ENCODE measurements around the gene TRIM72.
A peak's percentile ranks its signal among the peaks of the same experiment; 100 is the strongest.

Gene TRIM72

DNA sequence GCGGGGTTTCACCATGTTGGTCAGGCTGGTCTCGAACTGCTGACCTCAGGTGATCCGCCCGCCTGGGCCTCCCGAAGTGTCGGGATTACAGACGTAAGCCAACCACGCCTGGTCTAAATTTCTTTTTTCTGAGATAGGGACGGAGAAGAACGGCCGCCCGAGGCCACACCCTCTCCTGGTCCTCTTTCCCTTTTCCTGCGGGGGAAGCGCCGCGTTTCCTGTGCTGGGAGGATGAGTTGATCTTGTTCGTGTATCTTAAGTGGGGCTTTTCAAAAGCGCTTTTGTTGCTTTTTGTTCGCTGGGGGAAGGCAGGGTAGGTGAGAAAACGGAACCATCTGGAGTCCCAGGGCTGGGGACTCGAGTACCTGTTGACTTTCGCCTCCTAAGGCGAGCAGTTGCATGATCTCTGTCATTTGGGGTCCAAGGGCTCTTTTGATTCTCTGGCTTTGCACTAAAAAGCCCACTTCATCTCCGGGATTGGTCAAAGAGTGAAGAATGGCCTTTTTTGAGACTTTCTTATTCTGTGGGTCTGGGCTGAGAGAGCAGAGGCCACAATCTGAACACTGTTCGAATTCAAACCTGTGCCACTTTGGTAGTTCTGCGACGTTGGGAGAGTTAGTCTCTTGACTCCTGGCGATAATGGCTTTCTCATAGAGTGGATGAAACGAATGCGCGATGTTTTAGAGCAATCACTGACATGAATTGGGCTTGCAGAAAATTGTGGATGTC lies 32.7 kb upstream of the TRIM72 start:
- Histone ChIP-seq H2BK120ac (ENCODE audit: low read depth, low read length) (no peak overlapping the region), H3K36me3 (replicated peaks in 1 of 2; ENCODE audit: control insufficient read depth in 2 of 2, insufficient read depth in 2 of 2, low read length in 2 of 2) (peaks cover 25 to 56% of the 10 kb centered on the region in 2 donors), H4K8ac (ENCODE audit: low read depth, low read length) (no peak overlapping the region), H2BK12ac (ENCODE audit: low read length) (no peak overlapping the region), H3K23ac (ENCODE audit: low read depth, low read length, poor library complexity) (no peak overlapping the region), H3K9ac (ENCODE audit: low read depth, low read length, poor library complexity) (peak overlapping the region; percentile 79), H3K27me3 (ENCODE audit: control insufficient read depth in 3 of 3, insufficient read depth in 3 of 3, low read depth in 1 of 3, low read length in 3 of 3) (peaks cover 0 to 2% (median 0%) of the 10 kb centered on the region in 3 experiments), H2AK5ac (ENCODE audit: low read depth, low read length) (peak overlapping the region; percentile 21), H3K9me3 (replicated peaks in 1 of 2; ENCODE audit: control insufficient read depth in 2 of 2, insufficient read depth in 1 of 2, low read depth in 1 of 2, low read length in 2 of 2) (no peaks in the 10 kb centered on the region), H2BK15ac (ENCODE audit: low read length) (no peak overlapping the region), H4K91ac (ENCODE audit: low read depth, low read length, poor library complexity) (no peak overlapping the region), H3K27ac (replicated peaks; ENCODE audit: low read length) (peak overlapping the region; percentile 57), H3K4me1 (ENCODE audit: control insufficient read depth in 2 of 2, insufficient read depth in 1 of 2, low read depth in 1 of 2, low read length in 2 of 2) (peaks cover 7 to 11% of the 10 kb centered on the region in 2 donors), H2AFZ (ENCODE audit: low read length) (no peak overlapping the region), H3K18ac (ENCODE audit: low read length) (peak overlapping the region; percentile 35), H3K4ac (ENCODE audit: low read length) (no peak overlapping the region), H3K79me1 (ENCODE audit: low read depth, low read length) (peaks cover 4% of the 10 kb centered on the region), H3K14ac (ENCODE audit: low read length) (no peak overlapping the region), H2BK5ac (ENCODE audit: low read length) (no peak overlapping the region), H3K4me3 (ENCODE audit: low read length in 2 of 2) (peak overlapping the region; percentile 88 to 95), H3K4me2 (ENCODE audit: insufficient read depth, low read length, poor library complexity, severe bottlenecking) (peak overlapping the region; percentile 62)
- no CpG with 5 or more reads among the region's 31 CpGs for WGBS, 2 donors (ENCODE audit: extremely low coverage in 2 of 2, insufficient read length in 2 of 2, insufficient replicate concordance in 1 of 2)
- DNase-seq (ENCODE audit: low spot score): peak; percentile 20

GRCh38 chr16:31182391-31182790 lies 31.5 kb upstream of the TRIM72 start:
- no peak overlapping the region for H2BK15ac ChIP-seq (ENCODE audit: low read length)
- no peak overlapping the region for H3K23ac ChIP-seq (ENCODE audit: low read depth, low read length, poor library complexity)
- no peak overlapping the region for H4K8ac ChIP-seq (ENCODE audit: low read depth, low read length)
- no peak overlapping the region for H2AK5ac ChIP-seq (ENCODE audit: low read depth, low read length)
- H2BK120ac ChIP-seq (ENCODE audit: low read depth, low read length): no peak overlapping the region
- H3K4ac ChIP-seq (ENCODE audit: low read length): no peak overlapping the region
- peaks cover 36 to 67% of the 10 kb centered on the region in 2 donors for H3K36me3 ChIP-seq (replicated peaks in 1 of 2; ENCODE audit: control insufficient read depth in 2 of 2, insufficient read depth in 2 of 2, low read length in 2 of 2)
- DNase-seq (ENCODE audit: low spot score): no peak
- peak overlapping the region in 1 of 2 donors; percentile 88 for H3K4me3 ChIP-seq (ENCODE audit: low read length in 2 of 2)
- peaks cover 7 to 11% of the 10 kb centered on the region in 2 donors for H3K4me1 ChIP-seq (ENCODE audit: control insufficient read depth in 2 of 2, insufficient read depth in 1 of 2, low read depth in 1 of 2, low read length in 2 of 2)
- H3K27me3 ChIP-seq (ENCODE audit: control insufficient read depth in 3 of 3, insufficient read depth in 3 of 3, low read depth in 1 of 3, low read length in 3 of 3): no peaks in the 10 kb centered on the region
- H3K18ac ChIP-seq (ENCODE audit: low read length): no peak overlapping the region
- H2AFZ ChIP-seq (ENCODE audit: low read length): no peak overlapping the region
- no peak overlapping the region for H2BK12ac ChIP-seq (ENCODE audit: low read length)
- H4K91ac ChIP-seq (ENCODE audit: low read depth, low read length, poor library complexity): no peak overlapping the region
- H2BK5ac ChIP-seq (ENCODE audit: low read length): no peak overlapping the region
- H3K27ac ChIP-seq (replicated peaks; ENCODE audit: low read length): no peak overlapping the region
- peak overlapping the region; percentile 38 for H3K4me2 ChIP-seq (ENCODE audit: insufficient read depth, low read length, poor library complexity, severe bottlenecking)
- no peak overlapping the region for H3K14ac ChIP-seq (ENCODE audit: low read length)
- no CpG with 5 or more reads among the region's 7 CpGs for WGBS, 2 donors (ENCODE audit: extremely low coverage in 2 of 2, insufficient read length in 2 of 2, insufficient replicate concordance in 1 of 2)
- no peak overlapping the region for H3K9ac ChIP-seq (ENCODE audit: low read depth, low read length, poor library complexity)
- no peaks in the 10 kb centered on the region for H3K9me3 ChIP-seq (replicated peaks in 1 of 2; ENCODE audit: control insufficient read depth in 2 of 2, insufficient read depth in 1 of 2, low read depth in 1 of 2, low read length in 2 of 2)
- H3K79me1 ChIP-seq (ENCODE audit: low read depth, low read length): peaks cover 4% of the 10 kb centered on the region

DNA sequence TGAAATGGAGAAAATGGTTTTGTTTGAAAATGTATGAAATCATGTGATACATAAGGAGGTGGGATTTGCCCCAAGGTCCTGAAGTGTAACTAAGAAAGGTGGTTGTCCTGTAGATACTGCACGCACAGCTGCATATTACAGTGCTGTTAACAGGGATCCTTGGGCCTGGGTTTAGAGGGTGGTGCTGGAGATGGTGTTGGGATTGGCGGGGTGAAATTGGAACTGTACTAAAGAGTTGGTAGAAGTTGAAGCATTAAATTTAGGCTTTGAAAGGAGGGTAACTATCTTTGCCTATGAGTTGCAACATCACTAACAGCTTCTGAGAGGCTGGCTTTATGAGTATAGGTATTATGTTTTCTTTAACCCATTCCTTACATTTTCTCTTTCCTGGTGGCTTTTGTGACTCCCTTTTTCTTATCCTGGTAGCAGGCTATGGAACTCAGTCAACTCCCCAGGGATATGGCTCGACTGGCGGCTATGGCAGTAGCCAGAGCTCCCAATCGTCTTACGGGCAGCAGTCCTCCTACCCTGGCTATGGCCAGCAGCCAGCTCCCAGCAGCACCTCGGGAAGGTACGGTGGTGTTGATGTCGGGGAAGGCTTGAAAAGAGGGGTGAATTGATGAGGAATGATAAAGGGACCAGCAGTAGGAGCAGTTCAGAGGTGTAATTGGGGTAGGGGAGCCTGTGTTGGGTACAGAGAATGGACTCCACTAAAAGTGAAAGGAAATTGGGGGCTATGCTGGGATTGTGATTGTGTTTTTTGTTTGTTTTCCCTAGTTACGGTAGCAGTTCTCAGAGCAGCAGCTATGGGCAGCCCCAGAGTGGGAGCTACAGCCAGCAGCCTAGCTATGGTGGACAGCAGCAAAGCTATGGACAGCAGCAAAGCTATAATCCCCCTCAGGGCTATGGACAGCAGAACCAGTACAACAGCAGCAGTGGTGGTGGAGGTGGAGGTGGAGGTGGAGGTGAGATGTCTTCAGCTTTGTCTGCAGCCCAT lies 30.2 kb upstream of the TRIM72 start:
- H3K4me1 ChIP-seq (ENCODE audit: control insufficient read depth in 2 of 2, insufficient read depth in 1 of 2, low read depth in 1 of 2, low read length in 2 of 2): peaks cover 7 to 11% of the 10 kb centered on the region in 2 donors
- H3K4me3 ChIP-seq (ENCODE audit: low read length in 2 of 2): no peak overlapping the region
- no peaks in the 10 kb centered on the region for H3K27me3 ChIP-seq (ENCODE audit: control insufficient read depth in 3 of 3, insufficient read depth in 3 of 3, low read depth in 1 of 3, low read length in 3 of 3)
- no peak overlapping the region for H4K8ac ChIP-seq (ENCODE audit: low read depth, low read length)
- no peak overlapping the region for H3K9ac ChIP-seq (ENCODE audit: low read depth, low read length, poor library complexity)
- H3K27ac ChIP-seq (replicated peaks; ENCODE audit: low read length): peak overlapping the region; percentile 25
- H3K9me3 ChIP-seq (replicated peaks in 1 of 2; ENCODE audit: control insufficient read depth in 2 of 2, insufficient read depth in 1 of 2, low read depth in 1 of 2, low read length in 2 of 2): no peaks in the 10 kb centered on the region
- no peak overlapping the region for H3K18ac ChIP-seq (ENCODE audit: low read length)
- no peak overlapping the region for H3K23ac ChIP-seq (ENCODE audit: low read depth, low read length, poor library complexity)
- H2BK12ac ChIP-seq (ENCODE audit: low read length): no peak overlapping the region
- H3K36me3 ChIP-seq (replicated peaks in 1 of 2; ENCODE audit: control insufficient read depth in 2 of 2, insufficient read depth in 2 of 2, low read length in 2 of 2): peaks cover 46 to 81% of the 10 kb centered on the region in 2 donors
- peak overlapping the region; percentile 20 for H3K4me2 ChIP-seq (ENCODE audit: insufficient read depth, low read length, poor library complexity, severe bottlenecking)
- H2BK5ac ChIP-seq (ENCODE audit: low read length): no peak overlapping the region
- no CpG with 5 or more reads among the region's 10 CpGs for WGBS, 2 donors (ENCODE audit: extremely low coverage in 2 of 2, insufficient read length in 2 of 2, insufficient replicate concordance in 1 of 2)
- peaks cover 4% of the 10 kb centered on the region for H3K79me1 ChIP-seq (ENCODE audit: low read depth, low read length)
- no peak overlapping the region for H2AFZ ChIP-seq (ENCODE audit: low read length)
- no peak overlapping the region for H2BK15ac ChIP-seq (ENCODE audit: low read length)
- no peak overlapping the region for H3K4ac ChIP-seq (ENCODE audit: low read length)
- no peak overlapping the region for H3K14ac ChIP-seq (ENCODE audit: low read length)
- no peak overlapping the region for H2BK120ac ChIP-seq (ENCODE audit: low read depth, low read length)
- no peak for DNase-seq (ENCODE audit: low spot score)
- no peak overlapping the region for H2AK5ac ChIP-seq (ENCODE audit: low read depth, low read length)
- H4K91ac ChIP-seq (ENCODE audit: low read depth, low read length, poor library complexity): no peak overlapping the region

GRCh38 chr16:31184888-31185287 lies 29.0 kb upstream of the TRIM72 start:
- no peak overlapping the region for H3K4me2 ChIP-seq (ENCODE audit: insufficient read depth, low read length, poor library complexity, severe bottlenecking)

More at GRCh38 chr16:31184888-31185287, 29.0 kb upstream of the TRIM72 start:
- H2AK5ac ChIP-seq (ENCODE audit: low read depth, low read length): no peak overlapping the region
- no peak overlapping the region for H2BK12ac ChIP-seq (ENCODE audit: low read length)
- no peak overlapping the region for H2BK15ac ChIP-seq (ENCODE audit: low read length)
- H3K4ac ChIP-seq (ENCODE audit: low read length): no peak overlapping the region
- peak overlapping the region; percentile 73 for H3K9ac ChIP-seq (ENCODE audit: low read depth, low read length, poor library complexity)
- H3K27me3 ChIP-seq (ENCODE audit: control insufficient read depth in 3 of 3, insufficient read depth in 3 of 3, low read depth in 1 of 3, low read length in 3 of 3): no peaks in the 10 kb centered on the region
- H3K4me3 ChIP-seq (ENCODE audit: low read length in 2 of 2): no peak overlapping the region
- H4K91ac ChIP-seq (ENCODE audit: low read depth, low read length, poor library complexity): no peak overlapping the region
- no peak overlapping the region for H3K23ac ChIP-seq (ENCODE audit: low read depth, low read length, poor library complexity)
- H2BK120ac ChIP-seq (ENCODE audit: low read depth, low read length): no peak overlapping the region
- no peak overlapping the region for H2BK5ac ChIP-seq (ENCODE audit: low read length)
- DNase-seq (ENCODE audit: low spot score): no peak
- no peaks in the 10 kb centered on the region for H3K9me3 ChIP-seq (replicated peaks in 1 of 2; ENCODE audit: control insufficient read depth in 2 of 2, insufficient read depth in 1 of 2, low read depth in 1 of 2, low read length in 2 of 2)
- no peak overlapping the region for H4K8ac ChIP-seq (ENCODE audit: low read depth, low read length)
- H3K4me1 ChIP-seq (ENCODE audit: control insufficient read depth in 2 of 2, insufficient read depth in 1 of 2, low read depth in 1 of 2, low read length in 2 of 2): peaks cover 5 to 8% of the 10 kb centered on the region in 2 donors
- H3K18ac ChIP-seq (ENCODE audit: low read length): no peak overlapping the region
- no CpG with 5 or more reads among the region's 14 CpGs for WGBS, 2 donors (ENCODE audit: extremely low coverage in 2 of 2, insufficient read length in 2 of 2, insufficient replicate concordance in 1 of 2)
- no peak overlapping the region for H3K27ac ChIP-seq (replicated peaks; ENCODE audit: low read length)
- peaks cover 6% of the 10 kb centered on the region for H3K79me1 ChIP-seq (ENCODE audit: low read depth, low read length)
- no peak overlapping the region for H2AFZ ChIP-seq (ENCODE audit: low read length)
- H3K14ac ChIP-seq (ENCODE audit: low read length): no peak overlapping the region
- peaks cover 55 to 92% of the 10 kb centered on the region in 2 donors for H3K36me3 ChIP-seq (replicated peaks in 1 of 2; ENCODE audit: control insufficient read depth in 2 of 2, insufficient read depth in 2 of 2, low read length in 2 of 2)
